DMS53 (cell line): ENCODE data around the gene TAL1.
A peak's percentile ranks its signal among the peaks of the same experiment; 100 is the strongest.
"Not testable (repeated sequence)": the region's sequence is repeated elsewhere in the genome, so short reads cannot be mapped to it uniquely, and the experiment has no call there.

Source experiments
- DNase-seq: peaks from one replicate; lab custom pipeline; 2025; lab: John Stamatoyannopoulos, UW

TAL1 gene

GRCh38 chr1:47212636-47213229 lies 19.3 kb downstream of the TAL1 start:
- no peak for DNase-seq

- DNase-seq = no peak
These were observed 20.2 kb downstream of the TAL1 start for GRCh38 chr1:47211796-47212269.

- no peak for DNase-seq
These were observed 21.4 kb downstream of the TAL1 start for GRCh38 chr1:47210666-47211065.

- DNase-seq = peak; percentile 66
These were observed 22.2 kb downstream of the TAL1 start for GRCh38 chr1:47209725-47210325.

- DNase-seq = no peak
These were observed 22.9 kb downstream of the TAL1 start for GRCh38 chr1:47209091-47209490.

- DNase-seq = no peak
These were observed 23.6 kb downstream of the TAL1 start for GRCh38 chr1:47208374-47208850.

- DNase-seq = no peak
These were observed 24.1 kb downstream of the TAL1 start for GRCh38 chr1:47207803-47208373.

GRCh38 chr1:47205918-47206317 lies 26.1 kb downstream of the TAL1 start:
- no peak for DNase-seq

GRCh38 chr1:47203504-47203903 lies 28.5 kb downstream of the TAL1 start:
- DNase-seq = not testable (repeated sequence)

- DNase-seq = no peak
These were observed 30.8 kb downstream of the TAL1 start for GRCh38 chr1:47201179-47201578.

GRCh38 chr1:47198214-47198613 lies 33.8 kb downstream of the TAL1 start:
- no peak for DNase-seq

- DNase-seq = no peak
These were observed 35.4 kb downstream of the TAL1 start for GRCh38 chr1:47196622-47197021.

- DNase-seq = not testable (repeated sequence)
These were observed 36.0 kb downstream of the TAL1 start for GRCh38 chr1:47195981-47196380.

GRCh38 chr1:47194311-47194710 lies 37.7 kb downstream of the TAL1 start:
- no peak for DNase-seq

GRCh38 chr1:47193496-47193895 lies 38.5 kb downstream of the TAL1 start:
- not testable (repeated sequence) for DNase-seq

GRCh38 chr1:47192458-47193384 lies 39.3 kb downstream of the TAL1 start:
- peak; percentile 93 for DNase-seq

GRCh38 chr1:47191940-47192457 lies 40.0 kb downstream of the TAL1 start:
- DNase-seq = no peak

- no peak for DNase-seq
These were observed 41.2 kb downstream of the TAL1 start for GRCh38 chr1:47190857-47191256.

- DNase-seq = no peak
These were observed 41.5 kb downstream of the TAL1 start for GRCh38 chr1:47190509-47190855.

- DNase-seq = peak; percentile 49
These were observed 42.0 kb downstream of the TAL1 start, which contains the start of gene PDZK1IP1 for GRCh38 chr1:47189844-47190508. Gene PDZK1IP1 (minus strand): TSS chr1:47190036. CDS start chr1:47189932, 104 bp downstream.
